Neural cell (in vitro differentiated cells): ENCODE measurements around the gene MSH3. TPM values are rescaled to one million over a fixed set of nuclear protein-coding genes. Genes with fewer than 3 reads are reported as not detected.

ENCODE experiments used
- H2AFZ ChIP-seq: fragments of 200-600, 300-800 bp; sonication (generic), shearing (Covaris generic); 2 replicates; pipeline ENCODE4 v1.6.0; 2014; ENCODE audit warnings: low read depth, mild to moderate bottlenecking, antibody characterized with exemption, low read length, moderate library complexity
- H3F3A ChIP-seq: fragments of 200-600 bp; shearing (Covaris generic); 2 replicates; pipeline ENCODE4 v1.6.1; 2016; ENCODE audit warnings: mild to moderate bottlenecking, moderate library complexity, mixed read lengths, antibody characterized with exemption, low read length; ENCODE audit not compliant: insufficient read depth, poor library complexity, severe bottlenecking
- H3K27ac ChIP-seq: fragments of 200-600, 300-800 bp; sonication (generic), shearing (Covaris generic); 2 replicates; pipeline ENCODE4 v1.5.1; 2014; ENCODE audit warnings: mild to moderate bottlenecking, low read length, moderate library complexity
- H3K27me3 ChIP-seq: fragments of 300-800, 200-600 bp; sonication (generic), shearing (Covaris generic); 2 replicates; pipeline ENCODE4 v1.6.0; 2014; ENCODE audit warnings: mild to moderate bottlenecking, low read depth, low read length, moderate library complexity; ENCODE audit not compliant: insufficient read depth
- H3K36me3 ChIP-seq: fragments of 300-800, 200-600 bp; sonication (generic), shearing (Covaris generic); 2 replicates; pipeline ENCODE4 v1.5.1; 2014; ENCODE audit warnings: mild to moderate bottlenecking, antibody characterized with exemption, low read length, moderate library complexity; ENCODE audit not compliant: insufficient read depth
- H3K4me2 ChIP-seq: fragments of 300-800, 200-600 bp; sonication (generic), shearing (Covaris generic); 2 replicates; pipeline ENCODE4 v1.6.0; 2014; ENCODE audit warnings: mild to moderate bottlenecking, low read length
- H3K4me3 ChIP-seq: fragments of 300-800, 200-600 bp; sonication (generic), shearing (Covaris generic); 2 replicates; pipeline ENCODE4 v1.5.1; 2014; ENCODE audit warnings: mild to moderate bottlenecking, low read length, moderate library complexity
- H3K79me2 ChIP-seq: fragments of 200-600 bp; shearing (Covaris generic); replicated peaks from 2 replicates; pipeline ENCODE4 v1.6.0; 2014; ENCODE audit warnings: mild to moderate bottlenecking, low read length, moderate library complexity; ENCODE audit not compliant: insufficient read depth
- H3K9ac ChIP-seq: fragments of 300-800, 200-600 bp; sonication (generic), shearing (Covaris generic); 2 replicates; pipeline ENCODE4 v1.6.1; 2016; ENCODE audit warnings: mild to moderate bottlenecking, low read length, mixed read lengths
- H3K9me2 ChIP-seq: fragments of 200-600 bp; shearing (Covaris generic); 2 replicates; pipeline ENCODE4 v1.6.1; 2016; ENCODE audit warnings: mild to moderate bottlenecking, low read length, mixed read lengths; ENCODE audit not compliant: insufficient read depth
- H3K9me3 ChIP-seq: fragments of 200-600, 300-800 bp; sonication (generic), shearing (Covaris generic); 2 replicates; pipeline ENCODE4 v1.6.1; 2016; ENCODE audit warnings: mild to moderate bottlenecking, mixed run types, low read length, moderate library complexity, mixed read lengths
- H4K20me1 ChIP-seq: fragments of 200-600 bp; shearing (Covaris generic); 2 replicates; pipeline ENCODE4 v1.6.1; 2016; ENCODE audit warnings: mild to moderate bottlenecking, mixed run types; ENCODE audit not compliant: insufficient read depth
- CTCF ChIP-seq: fragments of 450-650 bp; IDR thresholded peaks from 2 replicates; pipeline ENCODE4 v1.5.1; 2014; ENCODE audit warnings: antibody characterized with exemption, mild to moderate bottlenecking, moderate library complexity; ENCODE audit not compliant: poor library complexity, severe bottlenecking
- EP300 ChIP-seq: fragments of 450-650 bp; conservative IDR thresholded peaks from 2 replicates; pipeline ENCODE4 v1.6.1; 2014; ENCODE audit warnings: antibody characterized with exemption, mild to moderate bottlenecking, moderate library complexity; ENCODE audit not compliant: poor library complexity, severe bottlenecking
- EZH2 ChIP-seq: fragments of 200-600, 300-800 bp; shearing (Covaris generic), sonication (generic); IDR thresholded peaks from 2 replicates; pipeline ENCODE4 v1.6.1; 2014; ENCODE audit warnings: antibody characterized with exemption, low read length, borderline replicate concordance, mild to moderate bottlenecking; ENCODE audit not compliant: insufficient read depth, poor library complexity, severe bottlenecking
- MXI1 ChIP-seq: fragments of 450-650 bp; conservative IDR thresholded peaks from 2 replicates; pipeline ENCODE4 v1.6.1; 2014; ENCODE audit warnings: antibody characterized with exemption, mild to moderate bottlenecking; ENCODE audit not compliant: poor library complexity, severe bottlenecking
- POLR2AphosphoS5 ChIP-seq: IDR thresholded peaks from 2 replicates; pipeline ENCODE4 v1.6.1; 2012
- SMC3 ChIP-seq: fragments of 450-650 bp; conservative IDR thresholded peaks from 2 replicates; pipeline ENCODE4 v1.6.1; 2014; ENCODE audit warnings: antibody characterized with exemption, mild to moderate bottlenecking, moderate library complexity; ENCODE audit not compliant: poor library complexity
- TAF1 ChIP-seq: IDR thresholded peaks from 2 replicates; pipeline ENCODE4 v1.6.1; 2012; ENCODE audit warnings: low read depth
- polyA plus RNA-seq: library from polyadenylated mRNA; depleted of rRNA; stranded (reverse); fragments of >200 nt; gene quantifications from 2 replicates; pipeline ENCODE4 v1.2.3, GENCODE V29; 2014
- small RNA-seq, 3 experiments: library from RNA; depleted of rRNA; stranded (forward); fragments of <200 nt; gene quantifications; one replicate each; pipeline ENCODE3, GENCODE V24; 2012

MSH3 gene
- polyA plus RNA-seq, 1 donor from 2014 or later, result 9.8 TPM

GRCh38 chr5:80925931-80926330, 271.5 kb downstream of the MSH3 start:
- Histone ChIP-seq H3F3A (no peaks in the 10 kb centered on the region), H3K27ac (no peak overlapping the region), H3K9ac (no peak overlapping the region), H3K9me3 (no peaks in the 10 kb centered on the region), H3K36me3 (no peaks in the 10 kb centered on the region), H3K27me3 (no peaks in the 10 kb centered on the region), H3K4me3 (no peak overlapping the region), H3K4me2 (no peak overlapping the region), H3K9me2 (no peaks in the 10 kb centered on the region), H4K20me1 (no peaks in the 10 kb centered on the region), H3K79me2 (no peaks in the 10 kb centered on the region), H2AFZ (no peak overlapping the region)
- no peak for TF ChIP-seq MXI1
- TF ChIP-seq TAF1, result no peak
- no peak for TF ChIP-seq EP300
- TF ChIP-seq POLR2AphosphoS5, result no peak
- TF ChIP-seq CTCF, result no peak
- TF ChIP-seq SMC3, result no peak
- TF ChIP-seq EZH2, result no peak

Small RNAs within 50 kb of the gene (small RNA-seq; reads per million reads assigned to genes)
- 0 to 0.16 (median 0) reads per million in 3 experiments for gene MTRNR2L2

Other genes starting within 250 kb of the MSH3 start
- 74.7 and 75.8 TPM in 2 replicates for gene ZFYVE16, start 246.6 kb upstream of the MSH3 start, polyA plus RNA-seq
- gene FAM151B, start 166.6 kb upstream of the MSH3 start, polyA plus RNA-seq, result 3.3 and 5.3 TPM in 2 replicates
- gene ANKRD34B, start 84.4 kb upstream of the MSH3 start, polyA plus RNA-seq, result 0.08 and 0.32 TPM in 2 replicates
- 17.0 and 21.2 TPM in 2 replicates for gene DHFR, start 331 bp downstream of the MSH3 start, polyA plus RNA-seq